NCI-H2081 (cell line): ENCODE results near the gene VANGL2.

Source experiments
- DNase-seq, 2 experiments: peaks; one replicate each; lab custom pipeline; 2025; lab: John Stamatoyannopoulos, UW

Gene VANGL2

GRCh38 chr1:160428655-160429054 lies 28.3 kb downstream of the VANGL2 start:
- peak; percentile 44 to 63 for DNase-seq

DNA sequence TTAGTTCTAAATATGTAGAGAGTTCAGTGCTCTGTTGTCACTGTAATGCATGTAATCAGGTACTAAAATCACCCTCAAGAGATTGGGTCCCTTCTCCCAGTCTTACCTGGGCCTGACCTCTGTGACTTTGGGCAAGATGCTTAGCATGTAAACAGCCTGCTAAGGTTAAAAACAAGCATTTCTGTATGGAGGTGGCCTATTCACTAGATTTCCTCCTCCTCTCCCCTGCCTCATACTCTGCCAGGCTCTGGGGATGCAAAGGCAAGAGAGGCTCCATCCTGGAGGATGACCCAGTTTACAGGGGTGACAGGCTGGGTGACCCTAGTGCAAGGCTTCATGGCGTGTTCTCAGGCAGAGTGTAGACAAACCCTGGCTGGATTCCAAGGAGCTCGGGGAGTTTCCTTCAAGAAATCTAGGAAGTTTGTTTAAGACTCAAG lies 28.8 kb downstream of the VANGL2 start:
- DNase-seq = no peak

GRCh38 chr1:160429702-160430535 lies 29.6 kb downstream of the VANGL2 start:
- DNase-seq = no peak

DNA sequence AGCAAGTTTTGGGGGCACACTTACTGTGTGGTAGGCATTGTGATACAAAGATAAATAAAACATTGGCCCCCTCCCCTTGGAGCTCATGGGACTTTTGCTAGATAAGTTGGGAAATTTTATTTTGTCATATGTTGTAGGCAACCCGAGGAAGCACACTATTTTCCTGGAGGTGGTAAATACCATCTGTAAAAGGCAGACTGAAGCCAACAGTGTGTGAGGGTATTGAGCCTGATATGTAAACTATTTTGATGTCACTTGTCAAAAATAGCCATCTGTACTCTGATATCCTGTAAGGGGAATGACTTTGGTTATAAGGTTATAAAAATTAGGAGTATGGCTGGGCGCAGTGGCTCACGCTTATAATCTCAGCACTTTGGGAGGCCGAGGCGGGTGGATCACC lies 30.6 kb downstream of the VANGL2 start:
- no peak for DNase-seq

- DNase-seq = no peak
Observed at GRCh38 chr1:160431571-160431970, 31.2 kb downstream of the VANGL2 start.

GRCh38 chr1:160432371-160432786 lies 32.0 kb downstream of the VANGL2 start:
- no peak for DNase-seq

DNA sequence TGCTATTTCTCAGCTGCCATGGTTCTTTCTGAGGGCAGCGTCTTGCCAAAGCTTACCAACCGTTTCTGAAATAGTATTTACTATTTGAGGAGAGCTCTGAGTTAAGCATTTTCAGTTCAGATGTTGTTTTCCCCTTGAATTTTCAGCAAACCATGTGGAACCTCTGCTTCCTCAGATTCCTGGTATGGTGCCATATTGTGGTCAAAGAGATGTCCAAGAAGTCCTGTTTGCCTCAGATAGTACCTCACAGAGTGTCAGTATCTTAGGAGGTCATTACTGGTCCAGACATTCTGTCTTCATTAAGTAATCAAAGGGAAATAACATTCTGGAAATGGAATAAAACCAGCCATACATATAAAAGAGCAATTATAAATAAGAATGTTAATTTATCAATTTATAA lies 36.6 kb downstream of the VANGL2 start:
- no peak for DNase-seq

DNA sequence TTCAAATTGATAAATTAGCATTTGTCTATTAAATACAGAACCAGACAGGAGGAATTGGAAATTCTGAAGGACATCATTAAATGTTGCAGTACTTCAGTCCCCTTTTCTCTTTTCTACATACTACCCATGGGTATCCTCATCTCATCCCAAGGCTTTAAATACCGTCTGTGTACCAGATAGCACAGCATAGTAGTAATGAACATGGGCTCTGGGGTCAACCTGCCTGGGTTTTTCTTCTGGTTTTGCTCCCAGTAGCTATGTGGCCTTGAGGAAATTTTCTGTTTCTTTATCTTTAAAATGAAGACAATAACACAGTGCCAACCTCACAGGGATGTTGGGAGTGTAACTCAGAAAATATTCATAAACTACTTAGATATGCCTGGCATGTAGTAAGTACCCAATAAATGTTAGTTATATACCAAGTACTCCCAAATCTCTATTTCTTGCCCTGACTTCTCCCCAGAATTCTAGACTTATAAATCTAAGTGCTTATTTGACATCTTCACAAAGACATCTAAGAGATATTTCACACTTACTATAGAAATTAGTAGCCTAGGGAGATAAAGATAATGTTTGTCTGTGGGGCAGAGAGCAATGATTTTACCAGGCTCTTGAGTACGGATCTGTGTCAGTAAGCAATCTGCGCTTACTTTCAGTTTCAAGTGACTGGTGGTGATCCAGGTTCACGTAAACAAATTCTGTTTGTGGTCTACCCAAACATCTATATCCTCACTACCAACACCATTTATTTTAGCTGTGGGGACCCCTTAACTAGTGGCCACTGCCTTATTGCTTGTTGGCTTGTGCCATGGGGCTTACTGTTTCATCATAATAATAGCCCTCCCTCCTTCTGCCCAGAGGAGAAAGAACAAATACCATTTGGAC lies 37.3 kb downstream of the VANGL2 start:
- no peak for DNase-seq

- DNase-seq = no peak
Observed at GRCh38 chr1:160438317-160438918, 38.1 kb downstream of the VANGL2 start.

DNA sequence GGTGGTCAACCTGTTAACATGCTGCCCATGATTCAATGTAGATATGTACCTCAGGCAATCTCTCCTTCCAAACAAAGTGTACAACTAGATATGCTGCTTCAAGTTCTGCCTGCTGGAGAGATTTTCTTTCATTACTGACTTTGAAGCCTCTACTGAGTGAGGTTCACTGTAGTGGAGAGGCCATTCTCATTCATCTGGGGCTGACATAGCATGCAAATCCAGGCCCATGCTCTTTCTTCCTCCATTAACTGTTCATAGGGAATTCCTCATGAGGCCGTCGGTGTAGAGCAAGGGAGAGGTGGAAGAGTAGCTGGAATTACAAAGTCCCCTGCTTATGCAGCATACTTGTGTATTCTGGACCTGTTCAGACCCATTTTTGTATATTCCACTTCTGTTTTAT lies 38.6 kb downstream of the VANGL2 start:
- no peak for DNase-seq

- no peak for DNase-seq
Observed at GRCh38 chr1:160439718-160440117, 39.4 kb downstream of the VANGL2 start.

DNA sequence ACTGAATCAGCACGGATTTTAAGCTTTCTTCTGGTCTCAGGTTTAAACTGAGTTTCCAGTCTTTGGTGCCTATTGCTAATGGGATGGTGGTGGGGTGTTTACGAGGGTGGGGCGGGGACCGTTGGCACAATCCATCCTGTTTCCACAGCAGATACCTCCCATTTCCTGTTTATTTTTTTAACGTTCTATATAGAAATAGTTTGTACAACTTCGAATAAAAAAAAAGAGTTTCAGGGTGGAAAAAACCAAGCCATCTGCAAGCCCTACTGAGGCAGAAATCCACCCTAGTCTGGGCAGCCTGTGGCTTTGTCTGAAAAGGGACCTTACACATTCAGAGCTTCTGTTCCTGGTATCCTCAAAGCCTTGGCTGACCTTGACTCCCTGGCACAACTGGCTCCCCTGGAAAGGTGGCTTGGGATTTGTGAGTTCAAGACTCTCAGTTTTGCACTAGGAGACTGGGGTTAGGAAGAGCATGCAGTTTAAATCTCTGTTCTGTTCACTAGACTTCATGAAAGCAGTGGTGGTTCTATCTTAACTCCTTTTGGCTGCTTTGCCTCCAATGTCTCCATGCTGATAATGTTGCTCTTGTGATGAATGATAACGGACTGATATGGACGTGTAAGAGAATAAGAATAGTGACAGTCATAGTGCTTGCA lies 46.7 kb downstream of the VANGL2 start:
- DNase-seq = no peak

DNA sequence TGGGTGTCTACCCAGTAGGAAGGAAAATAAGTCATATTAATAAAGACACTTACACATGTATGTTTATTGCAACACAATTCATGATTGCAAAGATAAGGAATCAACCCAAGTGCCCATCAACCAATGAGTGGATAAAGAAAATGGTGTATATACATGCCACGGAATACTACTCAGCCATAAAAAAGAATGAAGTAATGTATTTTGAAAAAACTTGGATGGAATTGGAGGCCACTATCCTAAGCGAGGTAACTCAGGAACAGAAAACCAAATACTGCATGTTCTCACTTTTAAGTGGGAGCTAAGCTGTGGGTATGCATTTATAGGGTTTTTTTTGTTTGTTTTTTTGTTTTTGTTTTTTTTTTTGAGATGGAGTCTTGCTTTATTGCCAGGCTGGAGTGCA lies 49.1 kb downstream of the VANGL2 start:
- DNase-seq = no peak

GRCh38 chr1:160451119-160451858 lies 50.9 kb downstream of the VANGL2 start:
- DNase-seq = no peak

DNA sequence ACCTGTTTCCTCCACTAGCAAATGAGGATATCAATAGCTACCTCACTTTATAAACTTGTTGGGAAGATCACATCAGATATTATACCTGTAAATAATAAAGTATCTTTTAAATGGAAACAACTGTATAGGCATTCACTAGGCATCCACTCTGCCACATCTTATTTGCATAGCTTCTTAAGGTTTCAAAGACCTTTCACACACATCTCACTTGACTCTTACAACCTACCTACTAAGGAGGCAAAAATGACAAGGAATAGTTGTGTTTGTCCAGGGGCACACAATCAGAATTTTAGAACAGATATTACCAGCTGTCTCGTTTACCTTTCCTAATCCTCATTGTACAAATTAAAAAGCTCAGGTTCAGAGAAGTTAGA lies 51.5 kb downstream of the VANGL2 start:
- DNase-seq = no peak

GRCh38 chr1:160453443-160453842 lies 53.1 kb downstream of the VANGL2 start:
- DNase-seq = no peak

DNA sequence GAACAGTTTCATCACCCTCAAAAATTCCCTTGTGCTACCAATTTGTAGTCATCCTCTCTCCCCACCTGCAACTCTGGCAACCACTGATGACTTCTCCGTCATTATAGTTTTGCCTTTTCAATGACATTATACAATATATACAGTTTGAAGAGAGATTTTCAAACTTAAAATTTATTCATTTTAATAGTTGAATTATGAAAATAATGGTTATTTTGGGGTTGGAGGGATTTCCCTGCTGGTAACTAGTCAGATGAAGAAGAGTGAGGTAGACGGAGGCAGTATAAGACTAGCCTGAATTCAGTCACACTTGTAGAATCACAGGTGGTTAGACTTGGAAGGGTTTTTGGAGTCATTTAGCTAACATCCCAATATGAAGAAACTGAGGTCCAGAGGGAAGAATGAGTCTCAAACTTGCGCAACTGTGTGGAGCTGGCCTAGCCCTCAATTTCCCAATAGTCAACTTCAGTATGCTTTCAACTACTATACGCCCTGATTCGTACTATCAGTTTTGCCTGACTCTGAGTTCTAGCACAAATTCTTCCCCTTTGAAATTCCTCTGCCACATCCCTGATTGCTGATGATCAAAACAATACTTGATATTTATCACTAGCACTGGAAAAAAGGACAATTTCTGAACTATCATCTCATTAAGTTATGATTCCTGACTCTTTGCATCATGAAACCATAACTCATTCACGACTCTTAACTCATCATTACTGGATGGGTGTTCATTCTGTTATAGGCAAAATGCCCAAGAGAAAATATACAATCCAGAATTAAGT lies 54.2 kb downstream of the VANGL2 start:
- DNase-seq = no peak

GRCh38 chr1:160455153-160455517 lies 54.8 kb downstream of the VANGL2 start:
- DNase-seq = no peak

GRCh38 chr1:160459056-160459455 lies 58.7 kb downstream of the VANGL2 start:
- no peak for DNase-seq

- DNase-seq = no peak
Observed at GRCh38 chr1:160459687-160460086, 59.3 kb downstream of the VANGL2 start.

- no peak for DNase-seq
Observed at GRCh38 chr1:160460214-160460642, 59.9 kb downstream of the VANGL2 start.
